T-cell (primary cell): Measurements from ENCODE around the gene SLC39A10. TPM values are rescaled to one million over a fixed set of nuclear protein-coding genes. Genes with fewer than 3 reads are reported as not detected.

ENCODE experiments used
- ATAC-seq, 4 experiments: fragments of 200-7000 bp in 3 of 4; fragments of 150-1000 bp in 1 of 4; cut with Tn5 transposase; replicated peaks in 1 of 4; 1 replicate in 3 of 4; 2 replicates in 1 of 4; pipeline ENCODE4 v1.10.0; 2021; ENCODE audit warnings: moderate library complexity in 3 of 4, mild to moderate bottlenecking in 2 of 4, moderate number of reproducible peaks in 1 of 4
- CTCF ChIA-PET, 2 donors: fragments of 300-600 bp; sonication (Branson Sonifier 250); formaldehyde crosslinking; loops; one replicate each; lab custom pipeline; 2022; ENCODE audit warnings: antibody characterized with exemption in 2 of 2; lab: Charles Lee
- POLR2A ChIA-PET, 2 donors: fragments of 300-600 bp; sonication (Branson Sonifier 250); formaldehyde crosslinking; loops; one replicate each; lab custom pipeline; 2022; ENCODE audit warnings: antibody characterized with exemption in 2 of 2; lab: Charles Lee
- DNase-seq, 35 experiments: peaks; one replicate each; pipeline versions ENCODE4 v3.0.0 to v3.0.0-alpha.2; 2013 to 2023
- H3K27ac ChIP-seq: one replicate; pipeline ENCODE4 v1.5.1; 2013; ENCODE audit warnings: low read length
- H3K27me3 ChIP-seq, 2 experiments: replicated peaks in 1 of 2; 1 replicate in 1 of 2; 2 replicates in 1 of 2; pipeline versions ENCODE4 v1.6.1 to v1.7.0; 2013; ENCODE audit warnings: low read length in 1 of 2, mixed read lengths in 1 of 2; ENCODE audit not compliant: control insufficient read depth in 2 of 2, insufficient read depth in 2 of 2; ENCODE audit errors: extremely low read depth in 1 of 2
- H3K36me3 ChIP-seq, 2 donors: 1 replicate in 1 of 2; 2 replicates in 1 of 2; pipeline versions ENCODE4 v1.6.1 to v1.7.0; 2013; ENCODE audit warnings: low read length in 1 of 2; ENCODE audit not compliant: control insufficient read depth in 2 of 2, insufficient read depth in 1 of 2; ENCODE audit errors: extremely low read depth in 1 of 2
- H3K4me1 ChIP-seq, 2 experiments: 1 replicate in 1 of 2; 2 replicates in 1 of 2; pipeline versions ENCODE4 v1.6.1 to v1.7.0; 2013; ENCODE audit warnings: low read length in 2 of 2, mixed read lengths in 1 of 2; ENCODE audit not compliant: insufficient read depth in 2 of 2, control insufficient read depth in 1 of 2; ENCODE audit errors: extremely low read depth in 1 of 2
- H3K4me3 ChIP-seq, 2 donors: 1 replicate in 1 of 2; 2 replicates in 1 of 2; pipeline versions ENCODE4 v1.5.1 to v1.7.0; 2013; ENCODE audit warnings: mild to moderate bottlenecking in 2 of 2, low read length in 1 of 2, moderate library complexity in 1 of 2; ENCODE audit not compliant: control insufficient read depth in 1 of 2; ENCODE audit errors: extremely low read depth in 1 of 2
- H3K9me3 ChIP-seq: 2 replicates; pipeline ENCODE4 v1.7.0; 2013
- H3K27ac Mint-ChIP-seq, 2 donors: one replicate each; pipeline ENCODE4 v1.8.0; 2020 to 2021; ENCODE audit warnings: mild to moderate bottlenecking in 2 of 2, mixed read lengths in 2 of 2
- H3K27me3 Mint-ChIP-seq, 2 donors: one replicate each; pipeline ENCODE4 v1.8.0; 2021 to 2022; ENCODE audit warnings: mixed read lengths in 2 of 2
- H3K36me3 Mint-ChIP-seq: one replicate; pipeline ENCODE4 v1.8.0; 2021; ENCODE audit warnings: mixed read lengths
- H3K4me1 Mint-ChIP-seq, 3 donors: one replicate each; pipeline ENCODE4 v1.8.0; 2020 to 2022; ENCODE audit warnings: mixed read lengths in 3 of 3, mild to moderate bottlenecking in 1 of 3
- H3K4me3 Mint-ChIP-seq, 3 donors: one replicate each; pipeline ENCODE4 v1.8.0; 2020 to 2022; ENCODE audit warnings: mild to moderate bottlenecking in 3 of 3, mixed read lengths in 3 of 3, moderate library complexity in 3 of 3
- H3K9me3 Mint-ChIP-seq, 3 donors: one replicate each; pipeline ENCODE4 v1.8.0; 2020 to 2022; ENCODE audit warnings: mixed read lengths in 3 of 3
- WGBS: methylation state at CpG from one replicate; pipeline ENCODE4 v1.1.5; 2013; ENCODE audit warnings: missing lambda C conversion rate; ENCODE audit not compliant: insufficient coverage; 5-methylcytosine and 5-hydroxymethylcytosine counted together
- total RNA-seq, 35 experiments: library from RNA in 6 of 35; stranded (reverse) in 6 of 35; fragments of 120-200 nt in 1 of 35; gene quantifications; one replicate each; pipeline versions ENCODE4 v1.2.1 to v1.2.4 and lab custom pipeline; 2013 to 2026

Gene SLC39A10
- total RNA-seq, 5 donors from 2014 or later (not counting 1 experiment from before 2014, with no cell fraction given) = 49.8 to 81.7 (median 79.5) TPM

DNA sequence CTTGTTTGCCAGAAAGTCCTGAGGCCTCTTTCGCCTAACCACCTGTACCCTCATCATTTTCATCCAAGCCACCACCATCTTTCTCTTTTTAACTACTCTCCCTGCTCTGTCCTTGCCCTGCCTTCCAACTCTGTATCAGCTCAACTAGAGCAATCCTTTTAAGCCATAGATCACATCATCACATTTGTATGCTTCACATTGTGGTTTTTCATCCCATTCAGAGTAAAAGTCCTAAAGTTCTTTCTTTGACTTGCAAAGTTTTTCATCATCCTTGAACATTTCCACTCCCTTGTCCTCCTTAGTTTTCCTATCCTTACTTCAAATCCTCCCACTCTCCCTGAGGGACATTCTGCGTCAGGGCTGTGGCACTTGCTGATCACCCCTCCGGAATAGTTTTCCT, 73.9 kb downstream of the SLC39A10 start:
- Histone ChIP-seq H3K9me3 (no peaks in the 10 kb centered on the region), H3K27ac (no peak overlapping the region), H3K36me3 (peaks cover 0 to 44% of the 10 kb centered on the region in 2 donors), H3K4me1 (no peaks in the 10 kb centered on the region), H3K4me3 (no peak overlapping the region), H3K27me3 (no peaks in the 10 kb centered on the region)
- POLR2A ChIA-PET = no interaction called here
- Mint-ChIP-seq H3K27ac (no peak overlapping the region), H3K4me1 (peaks cover 0 to 5% (median 0%) of the 10 kb centered on the region in 3 donors), H3K9me3 (peaks cover 0 to 6% (median 0%) of the 10 kb centered on the region in 3 donors), H3K27me3 (no peaks in the 10 kb centered on the region), H3K36me3 (peaks cover 85% of the 10 kb centered on the region), H3K4me3 (no peak overlapping the region)
- ATAC-seq (no peak), DNase-seq (no peak)
- CTCF ChIA-PET = no interaction called here
- 98% methylated on average over 3 of the region's 3 CpGs for WGBS

GRCh38 chr2:195732574-195732973, 75.5 kb downstream of the SLC39A10 start:
- H3K36me3 ChIP-seq = peaks cover 0 to 44% of the 10 kb centered on the region in 2 donors

DNA sequence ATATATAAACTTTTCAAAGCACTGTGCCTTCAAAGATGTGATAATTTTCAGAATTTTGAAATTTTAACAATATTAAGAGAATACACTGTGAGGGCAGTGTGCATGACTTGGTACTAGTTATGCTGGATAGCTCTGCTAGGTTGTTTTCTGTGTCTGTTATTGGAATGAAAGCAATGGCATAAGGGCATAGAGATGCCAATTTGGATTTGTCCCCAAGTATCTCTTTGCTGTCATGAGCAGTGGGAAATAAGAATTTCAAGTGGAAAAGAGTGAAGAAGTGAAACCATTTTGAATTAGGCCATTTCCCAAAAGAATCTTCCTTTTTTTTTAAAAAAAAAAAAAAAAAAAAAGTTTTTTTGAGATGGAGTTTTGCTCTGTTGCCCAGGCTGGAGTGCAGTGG, 76.8 kb downstream of the SLC39A10 start:
- H3K4me3 Mint-ChIP-seq = no peak overlapping the region
- H3K36me3 Mint-ChIP-seq = peaks cover 84% of the 10 kb centered on the region
- no peak for DNase-seq
- Histone ChIP-seq H3K27me3 (no peaks in the 10 kb centered on the region), H3K4me1 (no peaks in the 10 kb centered on the region), H3K36me3 (peaks cover 0 to 37% of the 10 kb centered on the region in 2 donors), H3K9me3 (no peaks in the 10 kb centered on the region), H3K4me3 (no peak overlapping the region), H3K27ac (no peak overlapping the region)
- CTCF ChIA-PET = no interaction called here
- H3K9me3 Mint-ChIP-seq = peaks cover 0 to 6% (median 0%) of the 10 kb centered on the region in 3 donors
- no peaks in the 10 kb centered on the region for H3K27me3 Mint-ChIP-seq
- POLR2A ChIA-PET = no interaction called here
- ATAC-seq = no peak
- peaks cover 0 to 5% (median 0%) of the 10 kb centered on the region in 3 donors for H3K4me1 Mint-ChIP-seq
- H3K27ac Mint-ChIP-seq = no peak overlapping the region

More at GRCh38 chr2:195732574-195732973, 75.5 kb downstream of the SLC39A10 start:
- Histone ChIP-seq H3K9me3 (no peaks in the 10 kb centered on the region), H3K27me3 (no peaks in the 10 kb centered on the region), H3K4me3 (no peak overlapping the region), H3K4me1 (no peaks in the 10 kb centered on the region), H3K27ac (no peak overlapping the region)
- 100% methylated on average over 1 of the region's 1 CpG for WGBS
- POLR2A ChIA-PET = no interaction called here
- Mint-ChIP-seq H3K27me3 (no peaks in the 10 kb centered on the region), H3K27ac (no peak overlapping the region), H3K4me1 (peaks cover 0 to 5% (median 0%) of the 10 kb centered on the region in 3 donors), H3K9me3 (peaks cover 0 to 6% (median 0%) of the 10 kb centered on the region in 3 donors), H3K4me3 (no peak overlapping the region), H3K36me3 (peaks cover 82% of the 10 kb centered on the region)
- no peak for DNase-seq
- CTCF ChIA-PET = no interaction called here
- no peak for ATAC-seq

GRCh38 chr2:195734395-195734794, 77.4 kb downstream of the SLC39A10 start:
- ChIA-PET POLR2A (interaction anchor here in 1 of 2 donors (0.8 kb wide), 1 partner anchor 47 kb away, joined by 3 read pairs; no protein-coding TSS in a partner anchor), CTCF (no interaction called here)
- ATAC-seq = no peak
- H3K36me3 ChIP-seq = peaks cover 0 to 35% of the 10 kb centered on the region in 2 donors
- Mint-ChIP-seq H3K4me3 (no peak overlapping the region), H3K4me1 (peaks cover 0 to 5% (median 0%) of the 10 kb centered on the region in 3 donors), H3K27me3 (no peaks in the 10 kb centered on the region), H3K27ac (no peak overlapping the region), H3K9me3 (peaks cover 0 to 6% (median 0%) of the 10 kb centered on the region in 3 donors), H3K36me3 (peaks cover 84% of the 10 kb centered on the region)
- DNase-seq = no peak
- WGBS = 98% methylated on average over 6 of the region's 6 CpGs
- H3K4me3 ChIP-seq = no peak overlapping the region
- no peaks in the 10 kb centered on the region for H3K4me1 ChIP-seq
- no peak overlapping the region for H3K27ac ChIP-seq
- H3K9me3 ChIP-seq = no peaks in the 10 kb centered on the region
- H3K27me3 ChIP-seq = no peaks in the 10 kb centered on the region

DNA sequence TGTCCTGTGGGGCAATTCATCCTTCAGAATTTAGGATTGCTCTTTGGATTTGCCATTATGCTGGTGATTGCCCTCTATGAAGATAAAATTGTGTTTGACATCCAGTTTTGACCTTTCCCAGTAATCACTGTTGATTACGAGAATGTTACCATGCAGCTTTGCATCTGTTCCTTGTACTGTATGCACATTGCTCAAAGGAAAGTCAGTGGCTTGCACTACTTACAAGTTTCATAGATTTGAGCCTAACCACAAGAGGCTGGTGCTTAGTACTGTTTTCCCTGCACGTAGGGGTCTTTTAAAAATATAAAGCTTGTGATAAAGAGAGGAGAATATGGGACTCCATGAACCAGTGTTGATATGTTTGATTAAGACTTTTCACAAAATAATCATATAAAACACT, 77.9 kb downstream of the SLC39A10 start:
- Mint-ChIP-seq H3K4me1 (peaks cover 0 to 5% (median 0%) of the 10 kb centered on the region in 3 donors), H3K27me3 (no peaks in the 10 kb centered on the region), H3K4me3 (no peak overlapping the region), H3K27ac (no peak overlapping the region), H3K9me3 (peaks cover 0 to 6% (median 0%) of the 10 kb centered on the region in 3 donors), H3K36me3 (peaks cover 85% of the 10 kb centered on the region)
- H3K4me3 ChIP-seq = no peak overlapping the region
- DNase-seq (no peak), ATAC-seq (no peak)
- ChIA-PET CTCF (interaction anchor here in 1 of 2 donors (0.6 kb wide), 1 partner anchor 143 kb away, joined by 3 read pairs; no protein-coding TSS in a partner anchor), POLR2A (interaction anchor here in 1 of 2 donors (0.8 kb wide), 1 partner anchor 48 kb away, joined by 3 read pairs; no protein-coding TSS in a partner anchor)
- no peaks in the 10 kb centered on the region for H3K4me1 ChIP-seq
- no peak overlapping the region for H3K27ac ChIP-seq
- H3K27me3 ChIP-seq = no peaks in the 10 kb centered on the region
- peaks cover 0 to 30% of the 10 kb centered on the region in 2 donors for H3K36me3 ChIP-seq
- no peaks in the 10 kb centered on the region for H3K9me3 ChIP-seq
- no CpG with 5 or more reads among the region's 2 CpGs for WGBS

DNA sequence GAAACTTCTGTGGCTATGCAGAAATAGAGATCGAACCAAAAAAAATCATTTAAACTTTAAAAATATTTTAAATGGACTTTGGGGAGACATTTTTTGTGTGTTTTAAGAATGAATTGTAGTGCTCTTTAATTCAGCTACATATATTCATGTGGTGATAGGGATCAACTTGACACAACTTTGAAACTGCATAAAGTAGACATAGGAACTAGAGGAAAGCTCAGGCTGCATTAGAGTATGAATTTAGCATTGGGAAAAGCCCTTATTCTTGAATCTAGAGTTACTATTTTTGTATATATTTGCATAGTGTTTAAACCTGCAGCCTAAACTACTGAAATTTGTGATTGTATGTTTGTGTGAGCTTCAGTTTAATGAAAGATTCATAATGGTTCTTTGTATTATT, 78.3 kb downstream of the SLC39A10 start:
- peaks cover 0 to 26% of the 10 kb centered on the region in 2 donors for H3K36me3 ChIP-seq
- Mint-ChIP-seq H3K36me3 (peaks cover 85% of the 10 kb centered on the region), H3K4me3 (no peak overlapping the region), H3K4me1 (peaks cover 0 to 5% (median 0%) of the 10 kb centered on the region in 3 donors), H3K27me3 (no peaks in the 10 kb centered on the region), H3K9me3 (peaks cover 0 to 6% (median 0%) of the 10 kb centered on the region in 3 donors), H3K27ac (no peak overlapping the region)
- no peak overlapping the region for H3K27ac ChIP-seq
- no peaks in the 10 kb centered on the region for H3K27me3 ChIP-seq
- ATAC-seq = no peak
- ChIA-PET CTCF (interaction anchor here in 1 of 2 donors (0.6 kb wide), 1 partner anchor 143 kb away, joined by 3 read pairs; no protein-coding TSS in a partner anchor), POLR2A (interaction anchor here in 1 of 2 donors (0.8 kb wide), 1 partner anchor 48 kb away, joined by 3 read pairs; no protein-coding TSS in a partner anchor)
- no peaks in the 10 kb centered on the region for H3K9me3 ChIP-seq
- no peaks in the 10 kb centered on the region for H3K4me1 ChIP-seq
- WGBS = no CpG with 5 or more reads among the region's 1 CpG
- no peak for DNase-seq
- H3K4me3 ChIP-seq = no peak overlapping the region
